MM.1S (cell line): ENCODE results near the gene ETV3.
A peak's percentile ranks its signal among the peaks of the same experiment; 100 is the strongest.

ENCODE experiments used
- DNase-seq: peaks from one replicate; pipeline ENCODE4 v3.0.0-alpha.2; 2015
- H2AFZ ChIP-seq: fragments of 300-600 bp; sonication (generic); 2 replicates; pipeline ENCODE4 v1.6.0; 2016; ENCODE audit warnings: antibody characterized with exemption, low read length
- H3F3A ChIP-seq: fragments of 300-600 bp; sonication (generic); 2 replicates; pipeline ENCODE4 v1.6.1; 2016; ENCODE audit warnings: mild to moderate bottlenecking, antibody characterized with exemption, low read length, moderate library complexity, mixed read lengths; ENCODE audit not compliant: insufficient read depth
- H3K27ac ChIP-seq: fragments of 300-600 bp; sonication (generic); 2 replicates; pipeline ENCODE4 v1.5.1; 2016; ENCODE audit warnings: mild to moderate bottlenecking, low read length
- H3K27me3 ChIP-seq: fragments of 300-600 bp; sonication (generic); replicated peaks from 2 replicates; pipeline ENCODE4 v1.6.0; 2016; ENCODE audit warnings: low read length; ENCODE audit not compliant: insufficient read depth
- H3K36me3 ChIP-seq: fragments of 300-600 bp; sonication (generic); replicated peaks from 2 replicates; pipeline ENCODE4 v1.6.1; 2016; ENCODE audit warnings: mild to moderate bottlenecking, low read length, mixed read lengths; ENCODE audit not compliant: insufficient read depth
- H3K4me1 ChIP-seq: fragments of 300-600 bp; sonication (generic); 2 replicates; pipeline ENCODE4 v1.6.1; 2016; ENCODE audit warnings: low read length, mixed read lengths
- H3K4me2 ChIP-seq: fragments of 300-600 bp; sonication (generic); 2 replicates; pipeline ENCODE4 v1.6.0; 2016; ENCODE audit warnings: low read depth, low read length
- H3K4me3 ChIP-seq: fragments of 300-600 bp; sonication (generic); 2 replicates; pipeline ENCODE4 v1.5.1; 2016; ENCODE audit warnings: low read length, mixed read lengths
- H3K79me2 ChIP-seq: fragments of 300-600 bp; sonication (generic); 2 replicates; pipeline ENCODE4 v1.6.1; 2016; ENCODE audit warnings: mixed run types, low read length, mixed read lengths
- H3K9ac ChIP-seq: fragments of 300-600 bp; sonication (generic); 2 replicates; pipeline ENCODE4 v1.6.1; 2016; ENCODE audit warnings: low read length, mixed read lengths
- H3K9me2 ChIP-seq: fragments of 300-600 bp; sonication (generic); replicated peaks from 2 replicates; pipeline ENCODE4 v1.6.1; 2016; ENCODE audit warnings: mild to moderate bottlenecking, low read length, mixed read lengths; ENCODE audit not compliant: insufficient read depth
- H3K9me3 ChIP-seq: fragments of 300-600 bp; sonication (generic); replicated peaks from 2 replicates; pipeline ENCODE4 v1.6.1; 2016; ENCODE audit warnings: mild to moderate bottlenecking, low read length, mixed read lengths; ENCODE audit not compliant: insufficient read depth
- H4K20me1 ChIP-seq: fragments of 300-600 bp; sonication (generic); 2 replicates; pipeline ENCODE4 v1.6.1; 2016; ENCODE audit warnings: mild to moderate bottlenecking, low read length, moderate library complexity, mixed read lengths; ENCODE audit not compliant: insufficient read depth
- EZH2 ChIP-seq: fragments of 300-600 bp; sonication (generic); optimal IDR thresholded peaks from 2 replicates; pipeline ENCODE3; 2017; ENCODE audit warnings: low read depth, mild to moderate bottlenecking, antibody characterized with exemption, low read length, mixed read lengths
- EZH2phosphoT487 ChIP-seq: fragments of 300-600 bp; sonication (generic); IDR thresholded peaks from 2 replicates; pipeline ENCODE4 v1.6.1; 2018; ENCODE audit warnings: antibody characterized with exemption, low read length
- TF ChIP-seq, protein P1 (sequence below): fragments of 300-600 bp; sonication (generic); IDR thresholded peaks from 2 replicates; pipeline ENCODE4 v1.5.1; 2016; ENCODE audit warnings: antibody characterized with exemption, low read length, mixed read lengths

The ETV3 gene

DNA sequence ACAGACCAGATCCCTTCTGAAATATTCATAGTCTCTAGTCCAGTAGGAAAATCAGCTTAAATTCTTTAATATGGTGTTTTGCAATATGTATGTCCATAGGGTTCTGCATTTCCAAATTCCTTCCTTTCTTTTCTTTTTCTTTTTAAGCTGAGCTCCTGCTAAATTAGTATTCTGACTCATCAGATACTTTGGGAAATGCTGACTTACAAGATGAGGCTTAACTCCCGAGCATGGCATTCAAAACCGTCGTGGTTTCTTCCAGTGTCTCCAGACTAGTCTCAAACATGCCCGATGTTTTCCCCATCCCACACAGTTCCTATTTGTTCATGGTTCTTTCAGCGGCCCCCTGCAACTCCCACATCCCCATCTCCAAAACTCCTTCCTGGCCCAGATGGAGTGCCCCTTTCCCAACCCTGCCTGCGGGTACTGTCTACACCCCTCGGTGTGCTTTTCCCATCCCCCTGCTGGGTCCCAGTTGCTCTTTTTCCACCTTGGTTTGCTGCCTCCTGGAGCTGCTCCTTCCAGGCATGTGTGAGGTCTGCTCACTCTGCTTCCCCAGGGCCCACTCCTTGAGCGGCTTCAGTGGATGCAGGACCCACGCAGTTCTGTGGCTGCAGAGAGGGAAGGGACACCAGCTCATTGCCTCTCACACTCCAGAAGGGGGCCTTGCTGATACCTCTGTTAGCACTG, 19.5 kb upstream of the ETV3 start:
- no peak for DNase-seq
- Histone ChIP-seq H3K4me2 (no peak overlapping the region), H3K27me3 (no peaks in the 10 kb centered on the region), H4K20me1 (no peaks in the 10 kb centered on the region), H3K27ac (no peak overlapping the region), H2AFZ (no peak overlapping the region), H3K4me1 (peaks cover 11% of the 10 kb centered on the region), H3K9ac (no peak overlapping the region), H3K79me2 (no peaks in the 10 kb centered on the region), H3K36me3 (no peaks in the 10 kb centered on the region), H3K9me2 (no peaks in the 10 kb centered on the region), H3K9me3 (no peaks in the 10 kb centered on the region), H3K4me3 (no peak overlapping the region), H3F3A (no peaks in the 10 kb centered on the region)
- TF ChIP-seq, protein P1, sequence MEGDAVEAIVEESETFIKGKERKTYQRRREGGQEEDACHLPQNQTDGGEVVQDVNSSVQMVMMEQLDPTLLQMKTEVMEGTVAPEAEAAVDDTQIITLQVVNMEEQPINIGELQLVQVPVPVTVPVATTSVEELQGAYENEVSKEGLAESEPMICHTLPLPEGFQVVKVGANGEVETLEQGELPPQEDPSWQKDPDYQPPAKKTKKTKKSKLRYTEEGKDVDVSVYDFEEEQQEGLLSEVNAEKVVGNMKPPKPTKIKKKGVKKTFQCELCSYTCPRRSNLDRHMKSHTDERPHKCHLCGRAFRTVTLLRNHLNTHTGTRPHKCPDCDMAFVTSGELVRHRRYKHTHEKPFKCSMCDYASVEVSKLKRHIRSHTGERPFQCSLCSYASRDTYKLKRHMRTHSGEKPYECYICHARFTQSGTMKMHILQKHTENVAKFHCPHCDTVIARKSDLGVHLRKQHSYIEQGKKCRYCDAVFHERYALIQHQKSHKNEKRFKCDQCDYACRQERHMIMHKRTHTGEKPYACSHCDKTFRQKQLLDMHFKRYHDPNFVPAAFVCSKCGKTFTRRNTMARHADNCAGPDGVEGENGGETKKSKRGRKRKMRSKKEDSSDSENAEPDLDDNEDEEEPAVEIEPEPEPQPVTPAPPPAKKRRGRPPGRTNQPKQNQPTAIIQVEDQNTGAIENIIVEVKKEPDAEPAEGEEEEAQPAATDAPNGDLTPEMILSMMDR: no peak
- TF ChIP-seq EZH2phosphoT487: no peak
- no peak for TF ChIP-seq EZH2

DNA sequence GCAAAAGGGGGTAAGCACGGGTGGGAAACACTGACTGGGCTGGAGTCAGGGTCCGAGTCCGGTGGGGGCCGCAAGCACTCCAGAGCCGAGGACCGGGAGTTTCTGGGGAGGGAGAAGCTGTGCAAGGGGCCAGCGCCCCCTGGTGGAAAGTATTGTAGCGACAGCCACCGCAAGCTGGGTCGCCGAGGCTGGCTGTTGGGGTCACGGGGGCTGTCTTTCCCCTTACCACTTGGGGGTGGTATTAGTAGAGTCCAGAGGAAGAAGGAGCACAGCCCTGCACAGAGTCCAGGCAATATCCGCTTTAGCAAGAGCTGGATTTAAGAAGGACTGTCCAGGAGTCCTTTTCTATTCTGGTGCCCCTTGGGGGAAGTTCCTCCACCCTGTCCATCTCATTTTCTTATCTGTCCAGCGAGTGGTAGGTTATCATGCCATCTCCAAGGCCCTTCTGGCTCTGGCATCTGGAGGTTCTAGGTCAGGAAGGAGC, 17.9 kb upstream of the ETV3 start:
- H2AFZ ChIP-seq: peak overlapping the region; percentile 61; the same call in 1 of the 2 replicates
- peaks cover 11% of the 10 kb centered on the region for H3K4me1 ChIP-seq
- peak overlapping the region; percentile 69 for H3K4me2 ChIP-seq
- H3K9me2 ChIP-seq: no peaks in the 10 kb centered on the region
- H3K36me3 ChIP-seq: no peaks in the 10 kb centered on the region
- no peak overlapping the region for H3K9ac ChIP-seq
- no peaks in the 10 kb centered on the region for H3K79me2 ChIP-seq
- no peaks in the 10 kb centered on the region for H3K27me3 ChIP-seq
- peak overlapping the region; percentile 48; the same call in 1 of the 2 replicates for H3K4me3 ChIP-seq
- H4K20me1 ChIP-seq: no peaks in the 10 kb centered on the region
- DNase-seq: peak; percentile 76
- no peaks in the 10 kb centered on the region for H3F3A ChIP-seq
- TF ChIP-seq EZH2 (no peak), EZH2phosphoT487 (no peak)
- TF ChIP-seq, protein P1: peak; percentile 100
- no peaks in the 10 kb centered on the region for H3K9me3 ChIP-seq
- H3K27ac ChIP-seq: no peak overlapping the region

DNA sequence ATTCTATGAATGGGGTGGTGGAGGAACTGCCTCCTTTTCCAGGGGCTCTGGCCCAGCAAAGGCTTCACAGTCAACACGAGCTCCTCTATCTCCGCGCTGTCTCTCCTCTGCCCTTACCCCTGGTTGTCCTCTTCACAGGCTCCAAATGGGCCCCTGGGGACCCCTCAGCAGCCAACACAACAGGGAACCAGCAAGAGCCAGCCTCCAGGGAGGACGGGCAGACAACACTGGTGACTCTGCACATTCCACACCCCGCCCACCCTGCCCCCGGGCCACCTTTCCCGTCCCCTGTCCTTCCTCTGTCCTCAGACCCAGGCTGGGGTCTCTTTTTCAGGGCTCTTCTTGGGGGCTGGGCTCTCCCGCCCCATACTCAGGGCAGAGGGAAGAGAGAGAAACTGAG, 17.5 kb upstream of the ETV3 start:
- Histone ChIP-seq H3K36me3 (no peaks in the 10 kb centered on the region), H3K27ac (no peak overlapping the region), H3K4me1 (peaks cover 11% of the 10 kb centered on the region), H3K27me3 (no peaks in the 10 kb centered on the region), H3K4me3 (peak overlapping the region; percentile 48; the same call in 1 of the 2 replicates), H3K9me3 (no peaks in the 10 kb centered on the region), H3K79me2 (no peaks in the 10 kb centered on the region), H4K20me1 (no peaks in the 10 kb centered on the region), H3F3A (no peaks in the 10 kb centered on the region), H3K4me2 (peak overlapping the region; percentile 69), H3K9me2 (no peaks in the 10 kb centered on the region), H2AFZ (peak overlapping the region; percentile 61; the same call in 1 of the 2 replicates), H3K9ac (no peak overlapping the region)
- TF ChIP-seq EZH2phosphoT487: no peak
- TF ChIP-seq, protein P1: no peak
- no peak for TF ChIP-seq EZH2
- DNase-seq: no peak
